Erythroblast (primary cell): ENCODE measurements around the gene TRIM43B.
"Not testable (repeated sequence)": the region's sequence is repeated elsewhere in the genome, so short reads cannot be mapped to it uniquely, and the experiment has no call there.

Experiments used
- DNase-seq, 2 experiments: peaks; one replicate each; lab custom pipeline; 2025; lab: John Stamatoyannopoulos, UW

Gene TRIM43B

GRCh38 chr2:95434507-95435076, 50.0 kb downstream of the TRIM43B start:
- DNase-seq, result not testable (repeated sequence)

GRCh38 chr2:95433973-95434372, 50.6 kb downstream of the TRIM43B start:
- not testable (repeated sequence) for DNase-seq

GRCh38 chr2:95433373-95433772, 51.2 kb downstream of the TRIM43B start:
- DNase-seq, result not testable (repeated sequence)

- not testable (repeated sequence) for DNase-seq
Measured at GRCh38 chr2:95429748-95430467, 54.6 kb downstream of the TRIM43B start.

- not testable (repeated sequence) for DNase-seq
Measured at GRCh38 chr2:95427196-95427867, 57.2 kb downstream of the TRIM43B start.
